CD14-positive monocyte (primary cell): ENCODE data around the gene IGF2BP2. TPM values are rescaled to one million over a fixed set of nuclear protein-coding genes. Genes with fewer than 3 reads are reported as not detected.

Experiments used
- DNase-seq, 3 donors: peaks; one replicate each; pipeline ENCODE4 v3.0.0-alpha.2; 2011 to 2022
- H2AFZ ChIP-seq: 2 replicates; pipeline ENCODE4 v1.6.0; 2012; ENCODE audit warnings: mild to moderate bottlenecking, low read depth, low read length, inconsistent platforms; ENCODE audit not compliant: insufficient read depth, poor library complexity, severe bottlenecking
- H3K27ac ChIP-seq, 2 donors: 1 replicate in 1 of 2; 2 replicates in 1 of 2; pipeline ENCODE4 v1.5.1; 2012 to 2013; ENCODE audit warnings: low read length in 2 of 2, control low read depth in 1 of 2, inconsistent platforms in 1 of 2, low read depth in 1 of 2, mild to moderate bottlenecking in 1 of 2
- H3K27me3 ChIP-seq, 2 donors: one replicate each; pipeline versions ENCODE4 v1.6.0 to v1.6.1; 2011 to 2013; ENCODE audit warnings: low read length in 2 of 2; ENCODE audit not compliant: control insufficient read depth in 2 of 2, insufficient read depth in 2 of 2
- H3K36me3 ChIP-seq, 2 donors: replicated peaks in 1 of 2; 1 replicate in 1 of 2; 2 replicates in 1 of 2; pipeline versions ENCODE4 v1.5.1 to v1.6.1; 2012 to 2013; ENCODE audit warnings: low read length in 2 of 2, control low read depth in 1 of 2, inconsistent platforms in 1 of 2, mild to moderate bottlenecking in 1 of 2; ENCODE audit not compliant: insufficient read depth in 2 of 2, control insufficient read depth in 1 of 2
- H3K4me1 ChIP-seq, 2 donors: 1 replicate in 1 of 2; 2 replicates in 1 of 2; pipeline versions ENCODE4 v1.5.1 to v1.6.1; 2012 to 2013; ENCODE audit warnings: low read length in 2 of 2, control low read depth in 1 of 2, inconsistent platforms in 1 of 2, mild to moderate bottlenecking in 1 of 2, moderate library complexity in 1 of 2; ENCODE audit not compliant: insufficient read depth in 2 of 2, control insufficient read depth in 1 of 2
- H3K4me2 ChIP-seq: replicated peaks from 2 replicates; pipeline ENCODE3; 2012; ENCODE audit warnings: low read length, moderate library complexity, mild to moderate bottlenecking; ENCODE audit not compliant: poor library complexity, severe bottlenecking; ENCODE audit errors: extremely low read depth
- H3K4me3 ChIP-seq, 3 experiments: fragments of 200-600 bp in 1 of 3; sonication (generic) in 1 of 3; replicated peaks in 1 of 3; 1 replicate in 2 of 3; 2 replicates in 1 of 3; pipeline ENCODE4 v1.5.1; 2011 to 2013; ENCODE audit warnings: low read length in 3 of 3, mild to moderate bottlenecking in 3 of 3, control low read depth in 2 of 3, low read depth in 2 of 3, inconsistent platforms in 1 of 3, moderate library complexity in 1 of 3
- H3K79me2 ChIP-seq: 2 replicates; pipeline ENCODE4 v1.6.0; 2012; ENCODE audit warnings: mild to moderate bottlenecking, control low read depth, inconsistent platforms, low read length, moderate library complexity; ENCODE audit not compliant: insufficient read depth
- H3K9ac ChIP-seq: 2 replicates; pipeline ENCODE4 v1.6.0; 2017; ENCODE audit warnings: low read length, mild to moderate bottlenecking; ENCODE audit not compliant: insufficient read depth, poor library complexity, severe bottlenecking
- H3K9me3 ChIP-seq, 2 donors: replicated peaks in 1 of 2; 1 replicate in 1 of 2; 2 replicates in 1 of 2; pipeline versions ENCODE4 v1.5.1 to v1.6.1; 2012 to 2013; ENCODE audit warnings: low read length in 2 of 2, control low read depth in 1 of 2; ENCODE audit not compliant: control insufficient read depth in 1 of 2, insufficient read depth in 1 of 2
- H4K20me1 ChIP-seq: 2 replicates; pipeline ENCODE4 v1.6.0; 2012; ENCODE audit warnings: mild to moderate bottlenecking, low read length, control low read depth, moderate library complexity; ENCODE audit not compliant: insufficient read depth
- H3K27ac Mint-ChIP-seq, 7 donors: one replicate each; pipeline ENCODE4 v1.8.0; 2020; ENCODE audit warnings: mild to moderate bottlenecking in 7 of 7, mixed read lengths in 7 of 7, moderate library complexity in 6 of 7, inconsistent platforms in 2 of 7
- H3K27me3 Mint-ChIP-seq, 3 donors: one replicate each; pipeline ENCODE4 v1.8.0; 2021 to 2022; ENCODE audit warnings: low read depth in 3 of 3, mild to moderate bottlenecking in 3 of 3, mixed read lengths in 3 of 3, moderate library complexity in 3 of 3, inconsistent platforms in 1 of 3
- H3K36me3 Mint-ChIP-seq, 2 donors: one replicate each; pipeline ENCODE4 v1.8.0; 2020; ENCODE audit warnings: mixed read lengths in 2 of 2, inconsistent platforms in 1 of 2, mild to moderate bottlenecking in 1 of 2
- H3K4me1 Mint-ChIP-seq: one replicate; pipeline ENCODE4 v1.8.0; 2020; ENCODE audit warnings: mild to moderate bottlenecking, mixed read lengths
- H3K4me3 Mint-ChIP-seq, 2 donors: one replicate each; pipeline ENCODE4 v1.8.0; 2020; ENCODE audit warnings: mild to moderate bottlenecking in 2 of 2, mixed read lengths in 2 of 2, moderate library complexity in 1 of 2
- H3K9me3 Mint-ChIP-seq, 7 donors: one replicate each; pipeline ENCODE4 v1.8.0; 2020 to 2022; ENCODE audit warnings: mixed read lengths in 7 of 7, mild to moderate bottlenecking in 6 of 7, moderate library complexity in 6 of 7, inconsistent platforms in 2 of 7
- CTCF ChIP-seq: fragments of 200-600 bp; IDR thresholded peaks from one replicate; pipeline ENCODE4 v1.8.0; 2022; ENCODE audit warnings: antibody characterized with exemption, mild to moderate bottlenecking
- WGBS: methylation state at CpG from one replicate; pipeline ENCODE4 v1.1.5; 2013; ENCODE audit warnings: missing lambda C conversion rate; ENCODE audit not compliant: insufficient coverage; 5-methylcytosine and 5-hydroxymethylcytosine counted together
- intact Hi-C, 2 donors: fragments of 100-400 bp; cut with micrococcal nuclease; formaldehyde crosslinking; loops; one replicate each; pipeline versions ENCODE4 v1.15.0 to v1.15.1; 2023
- polyA plus RNA-seq, 3 donors: library from polyadenylated mRNA; depleted of rRNA in 1 of 3; unstranded in 2 of 3; stranded (reverse) in 1 of 3; fragments of 300-500 nt in 2 of 3; fragments of >200 nt in 1 of 3; fragmentation: Illumina TruSeq in 2 of 3; gene quantifications; 1 replicate in 2 of 3; 2 replicates in 1 of 3; pipeline ENCODE4 v1.2.3, GENCODE V29; 2012 to 2021

IGF2BP2 gene
- polyA plus RNA-seq, 3 donors: 0.78 to 2.8 (median 1.00) TPM

- Histone ChIP-seq H3K4me1 (peaks cover 3 to 12% of the 10 kb centered on the region in 2 donors), H3K4me3 (no peak overlapping the region), H3K9me3 (no peaks in the 10 kb centered on the region), H3K4me2 (no peak overlapping the region), H3K27ac (no peak overlapping the region), H2AFZ (no peak overlapping the region), H3K79me2 (peaks cover 47% of the 10 kb centered on the region), H4K20me1 (no peaks in the 10 kb centered on the region), H3K27me3 (no peaks in the 10 kb centered on the region), H3K36me3 (no peaks in the 10 kb centered on the region), H3K9ac (no peak overlapping the region)
- TF ChIP-seq CTCF: no peak
- no peaks in the 10 kb centered on the region for H3K36me3 Mint-ChIP-seq
- no peak overlapping the region for H3K27ac Mint-ChIP-seq
- no peak for DNase-seq
- no peaks in the 10 kb centered on the region for H3K27me3 Mint-ChIP-seq
- no peaks in the 10 kb centered on the region for H3K9me3 Mint-ChIP-seq
- WGBS: 95% methylated on average over 2 of the region's 3 CpGs
- no peak overlapping the region for H3K4me3 Mint-ChIP-seq
- H3K4me1 Mint-ChIP-seq: peaks cover 28% of the 10 kb centered on the region
- intact Hi-C loops: loop anchor here in 1 of 2 donors (5.0 kb wide), 1 partner anchor 35 kb away; no protein-coding TSS in a partner anchor
Measured at GRCh38 chr3:185737020-185737419, 87.8 kb downstream of the IGF2BP2 start.

- Histone ChIP-seq H3K27me3 (no peaks in the 10 kb centered on the region), H3K9ac (no peak overlapping the region), H3K4me3 (no peak overlapping the region), H4K20me1 (no peaks in the 10 kb centered on the region), H3K9me3 (no peaks in the 10 kb centered on the region), H3K36me3 (no peaks in the 10 kb centered on the region), H3K4me1 (peaks cover 11 to 31% of the 10 kb centered on the region in 2 donors), H3K27ac (no peak overlapping the region), H3K4me2 (no peak overlapping the region), H3K79me2 (peaks cover 54% of the 10 kb centered on the region), H2AFZ (no peak overlapping the region)
- no CpG with 5 or more reads among the region's 4 CpGs for WGBS
- H3K9me3 Mint-ChIP-seq: no peaks in the 10 kb centered on the region
- intact Hi-C loops: loop anchor here (5.0 kb wide), 3 partner anchors 33 to 42 kb away; no protein-coding TSS in a partner anchor
- DNase-seq: no peak
- no peaks in the 10 kb centered on the region for H3K36me3 Mint-ChIP-seq
- peaks cover 39% of the 10 kb centered on the region for H3K4me1 Mint-ChIP-seq
- H3K4me3 Mint-ChIP-seq: no peak overlapping the region
- no peaks in the 10 kb centered on the region for H3K27me3 Mint-ChIP-seq
- peak overlapping the region in 1 of 7 donors; percentile 82 for H3K27ac Mint-ChIP-seq
- TF ChIP-seq CTCF: no peak
Measured at GRCh38 chr3:185734725-185735096, 90.1 kb downstream of the IGF2BP2 start.
